ENCODE results near the gene ETFDH. TPM values are rescaled to one million over a fixed set of nuclear protein-coding genes. Genes with fewer than 3 reads are reported as not detected.

The ETFDH gene
- polyA plus RNA-seq, 1 donor (not counting 4 experiments of a cell fraction or from before 2014, with no cell fraction given) = 25.5 TPM

- no peaks in the 10 kb centered on the region for H4K20me1 ChIP-seq (ENCODE audit: control insufficient read depth, extremely low read depth, insufficient read depth, low read length)
- TF ChIP-seq CTCF (optimal IDR thresholded peaks at IDR 0.05 in 1 of 3, IDR thresholded peaks at IDR 0.05 in 1 of 3, conservative IDR thresholded peaks at IDR 0.05 in 1 of 3; ENCODE audit: extremely low read depth in 1 of 3, insufficient read depth in 2 of 3, low read length in 3 of 3) (no peak), EZH2 (IDR thresholded peaks at IDR 0.05; ENCODE audit: low read length) (no peak)
- no peak for FAIRE-seq
Observed at GRCh38 chr4:158758703-158759102, 86.6 kb downstream of the ETFDH start.

More at GRCh38 chr4:158758703-158759102, 86.6 kb downstream of the ETFDH start:
- Histone ChIP-seq H3K79me2 (ENCODE audit: control insufficient read depth, insufficient read depth, low read length) (no peaks in the 10 kb centered on the region), H3K27ac (ENCODE audit: control insufficient read depth, insufficient read depth, low read length) (no peak overlapping the region), H3K4me2 (ENCODE audit: control insufficient read depth, extremely low read depth, insufficient read depth, low read depth, low read length) (no peak overlapping the region), H3K36me3 (ENCODE audit: control insufficient read depth in 2 of 2, extremely low read depth in 1 of 2, insufficient read depth in 2 of 2, low read length in 2 of 2) (no peaks in the 10 kb centered on the region), H3K9me1 (ENCODE audit: control insufficient read depth, extremely low read depth, insufficient read depth, low read length) (no peaks in the 10 kb centered on the region), H3K9ac (ENCODE audit: control insufficient read depth, extremely low read depth, insufficient read depth, low read length) (no peak overlapping the region), H2AFZ (ENCODE audit: control insufficient read depth, low read length) (no peak overlapping the region), H3K4me1 (ENCODE audit: control insufficient read depth, extremely low read depth, insufficient read depth, low read length) (no peaks in the 10 kb centered on the region), H3K4me3 (ENCODE audit: control insufficient read depth in 2 of 3, extremely low read depth in 1 of 3, insufficient read depth in 2 of 3, low read depth in 1 of 3, low read length in 3 of 3) (no peak overlapping the region), H3K27me3 (ENCODE audit: control insufficient read depth, extremely low read depth, insufficient read depth, low read length) (no peaks in the 10 kb centered on the region), H3K9me3 (ENCODE audit: control insufficient read depth, low read depth, low read length) (no peaks in the 10 kb centered on the region)
- DNase-seq (ENCODE audit: low read depth, low spot score) = no peak
- dilution Hi-C loops (cut with MboI; ENCODE audit: extremely low pct_ligation_motif_present, low sequenced_read_pairs) = no loop called here

Small RNAs within 50 kb of the gene (small RNA-seq; reads per million reads assigned to genes)
- gene RF00012 (ENCODE audit: insufficient read length in 3 of 3, low read depth in 3 of 3, low replicate concordance in 1 of 3) = 0 reads per million in 3 experiments

Other genes with a start within 250 kb of the ETFDH start
- gene RXFP1, start 150.4 kb upstream of the ETFDH start, polyA plus RNA-seq = 0.05 TPM in 1 of 3 replicates, not detected in the others
- gene C4orf46, start 409 bp upstream of the ETFDH start, polyA plus RNA-seq = 6.6 to 14.6 TPM (median 9.7 TPM) in 3 replicates
- gene PPID, start 51.1 kb downstream of the ETFDH start, polyA plus RNA-seq = 12.7 to 27.2 TPM (median 24.2 TPM) in 3 replicates
- 5.4 to 11.4 TPM (median 6.2 TPM) in 3 replicates for gene FNIP2, start 96.7 kb downstream of the ETFDH start, polyA plus RNA-seq

All from keratinocyte (primary cell).